HG02938 (cell line): Measurements from ENCODE around the gene RTP4.

Experiments used
- ATAC-seq: cut with Tn5 transposase; IDR thresholded peaks from one replicate; pipeline ENCODE4 v1.9.1; 2021; ENCODE audit warnings: mild to moderate bottlenecking, moderate library complexity; ENCODE audit not compliant: unreplicated experiment

RTP4 gene, protein sequence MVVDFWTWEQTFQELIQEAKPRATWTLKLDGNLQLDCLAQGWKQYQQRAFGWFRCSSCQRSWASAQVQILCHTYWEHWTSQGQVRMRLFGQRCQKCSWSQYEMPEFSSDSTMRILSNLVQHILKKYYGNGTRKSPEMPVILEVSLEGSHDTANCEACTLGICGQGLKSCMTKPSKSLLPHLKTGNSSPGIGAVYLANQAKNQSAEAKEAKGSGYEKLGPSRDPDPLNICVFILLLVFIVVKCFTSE

DNA sequence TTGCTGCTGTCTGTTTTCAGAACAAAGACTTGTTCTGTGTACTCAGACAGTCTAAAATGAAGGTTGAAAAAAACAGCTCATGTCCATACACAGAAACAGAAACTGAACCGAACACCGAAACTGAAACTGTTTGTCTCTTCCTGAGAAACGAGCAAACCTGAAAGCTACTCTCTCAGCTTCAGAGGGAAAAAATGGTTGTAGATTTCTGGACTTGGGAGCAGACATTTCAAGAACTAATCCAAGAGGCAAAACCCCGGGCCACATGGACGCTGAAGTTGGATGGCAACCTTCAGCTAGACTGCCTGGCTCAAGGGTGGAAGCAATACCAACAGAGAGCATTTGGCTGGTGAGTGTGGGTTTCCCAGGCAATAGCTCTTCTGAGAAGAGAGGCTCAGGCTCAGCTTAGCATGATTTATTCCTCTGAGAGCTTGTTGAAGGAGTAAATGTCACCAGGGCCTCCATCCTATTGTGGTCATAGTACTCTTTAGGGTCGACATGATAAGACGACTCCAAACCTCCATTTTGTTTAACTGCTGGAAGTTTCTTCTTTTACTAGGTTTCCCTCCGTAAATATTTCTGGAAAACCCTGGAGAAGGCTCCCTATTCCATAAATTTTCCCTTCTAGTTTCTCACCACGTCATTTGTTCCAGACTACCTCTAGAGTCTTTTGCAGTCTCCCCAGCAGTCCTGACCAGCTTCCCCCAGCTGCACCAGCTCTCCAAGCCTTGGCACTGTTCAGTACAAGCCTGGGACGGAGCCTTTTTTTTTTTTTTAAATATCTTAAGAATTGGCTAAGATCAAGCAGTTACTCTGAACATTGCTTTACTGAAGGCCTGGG is at the start of gene RTP4:
Gene RTP4, plus strand, starts transcription at position 135 of the 838 bp plus-strand sequence. Its CDS starts 57 bp downstream, at position 192.
- ATAC-seq, result peak; percentile 94

DNA sequence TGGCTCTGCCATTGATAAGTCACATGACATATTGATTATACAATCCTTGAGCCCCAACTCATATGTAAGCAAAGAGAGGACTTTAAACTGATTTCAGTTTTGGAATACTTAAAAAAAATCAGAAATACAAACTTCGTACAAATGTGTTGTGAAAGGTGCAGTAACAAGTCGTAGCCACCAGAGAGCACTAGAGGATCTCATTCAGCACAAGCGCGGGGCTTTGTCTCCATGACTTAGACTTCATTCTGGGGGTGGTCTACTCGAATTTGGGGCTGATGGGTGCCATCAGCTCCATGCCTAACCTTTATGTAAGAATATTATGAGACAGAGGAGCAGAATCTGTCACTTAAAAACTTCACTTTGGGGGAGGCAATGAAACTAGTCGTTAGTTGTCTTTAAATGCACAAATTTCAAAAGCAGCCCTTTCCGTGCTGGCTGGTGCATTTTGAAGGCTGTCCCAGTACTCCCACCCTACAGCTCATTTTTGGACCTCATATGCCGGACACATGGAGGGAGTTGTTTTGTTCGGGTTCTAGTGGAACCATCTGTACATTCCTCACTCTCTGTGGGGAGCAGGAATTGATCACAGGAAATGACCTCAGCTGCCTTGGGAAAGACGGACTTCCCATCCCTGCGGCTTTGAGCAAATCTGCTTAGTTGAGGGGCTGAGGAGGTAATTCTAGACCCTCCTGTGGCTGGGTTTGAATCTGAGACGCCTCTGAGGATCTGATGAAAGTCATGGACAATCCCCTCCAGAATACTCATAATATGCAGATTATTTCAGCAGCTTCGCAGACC is 49.2 kb upstream of the RTP4 start:
- no peak for ATAC-seq

DNA sequence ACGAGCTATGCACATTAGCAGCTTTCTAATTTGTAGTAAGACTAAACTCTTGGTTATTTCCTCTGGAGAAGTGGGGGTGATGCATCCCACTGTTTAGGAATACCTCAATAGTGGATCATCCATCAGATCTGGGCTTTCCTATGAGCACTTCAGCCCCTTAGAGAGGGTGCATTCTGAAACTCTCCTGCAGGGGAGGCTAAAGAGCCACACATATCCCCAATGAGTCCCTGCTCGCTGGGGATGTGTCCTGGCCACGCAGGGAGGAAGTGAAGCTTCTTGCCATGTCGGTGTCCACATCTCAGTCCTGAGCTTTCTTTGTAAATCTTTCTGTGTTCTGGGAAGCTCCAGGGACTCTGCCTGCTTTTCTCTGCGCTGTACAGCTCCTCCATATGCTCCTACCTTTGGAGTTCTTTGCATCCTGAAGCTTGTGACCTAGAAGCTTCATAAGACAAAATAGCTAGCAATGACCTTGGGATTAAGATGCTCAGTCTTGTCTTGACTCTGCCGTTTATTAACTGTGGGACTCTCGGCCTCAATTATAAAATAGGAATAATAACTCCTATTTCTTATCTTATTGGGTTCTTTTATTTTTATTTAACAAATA is 48.4 kb upstream of the RTP4 start:
- no peak for ATAC-seq

DNA sequence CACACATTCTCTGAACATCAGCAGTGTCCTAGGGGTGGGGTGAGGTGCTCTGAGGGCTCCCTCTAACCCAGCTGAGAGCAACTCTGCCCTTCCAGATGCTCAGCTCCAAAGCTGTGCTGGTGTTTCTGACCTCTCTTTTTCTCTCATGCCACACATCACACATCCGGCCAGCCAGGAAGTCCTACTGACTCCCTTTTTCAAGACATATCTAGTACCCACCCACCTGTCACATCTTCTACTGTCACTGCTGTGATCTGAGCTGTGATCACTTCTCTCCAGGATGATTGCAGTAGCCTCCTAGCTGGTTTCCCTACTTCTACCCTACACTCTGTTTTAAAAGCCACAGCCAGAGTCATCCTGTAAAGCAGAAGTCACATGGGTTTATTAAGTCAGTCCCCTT is 46.4 kb upstream of the RTP4 start:
- no peak for ATAC-seq

DNA sequence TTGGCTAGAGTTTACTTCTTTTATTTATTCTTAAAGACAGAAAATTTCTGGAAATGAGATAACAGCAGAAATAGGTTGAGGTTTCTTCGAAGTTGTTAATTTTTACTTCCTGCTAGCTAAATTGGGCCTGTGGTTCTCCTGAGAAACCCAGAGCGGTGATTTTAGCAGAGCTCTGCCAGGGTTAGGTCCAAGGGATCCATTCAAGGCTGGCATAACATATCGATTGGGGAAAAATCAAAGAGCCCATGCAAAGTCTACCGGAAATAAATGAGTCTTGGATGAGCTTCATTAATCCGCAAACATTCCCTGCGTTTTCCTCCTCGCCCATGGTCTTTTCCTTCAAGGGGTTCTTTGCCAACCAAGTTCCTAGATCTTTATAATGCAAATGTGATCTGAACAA is 45.9 kb upstream of the RTP4 start:
- no peak for ATAC-seq

DNA sequence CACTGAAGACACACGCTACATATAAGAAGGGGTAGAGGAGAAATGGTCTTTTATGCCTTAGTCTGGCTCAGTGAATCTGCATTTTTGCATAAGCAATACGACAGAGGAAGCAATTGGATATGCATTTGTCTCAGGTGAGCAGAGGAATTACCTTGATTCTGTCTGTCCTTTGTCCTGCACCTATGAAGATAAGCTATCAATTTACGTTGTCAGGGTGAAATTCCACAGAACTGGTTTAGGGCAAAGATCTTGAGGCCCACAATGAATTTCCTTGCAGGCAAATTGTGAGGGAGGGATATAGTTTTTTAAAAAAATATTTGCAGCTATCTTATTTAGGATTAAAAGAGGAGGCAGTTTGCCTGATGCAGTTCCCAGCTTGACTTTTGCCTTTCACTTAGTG is 45.1 kb upstream of the RTP4 start:
- no peak for ATAC-seq

DNA sequence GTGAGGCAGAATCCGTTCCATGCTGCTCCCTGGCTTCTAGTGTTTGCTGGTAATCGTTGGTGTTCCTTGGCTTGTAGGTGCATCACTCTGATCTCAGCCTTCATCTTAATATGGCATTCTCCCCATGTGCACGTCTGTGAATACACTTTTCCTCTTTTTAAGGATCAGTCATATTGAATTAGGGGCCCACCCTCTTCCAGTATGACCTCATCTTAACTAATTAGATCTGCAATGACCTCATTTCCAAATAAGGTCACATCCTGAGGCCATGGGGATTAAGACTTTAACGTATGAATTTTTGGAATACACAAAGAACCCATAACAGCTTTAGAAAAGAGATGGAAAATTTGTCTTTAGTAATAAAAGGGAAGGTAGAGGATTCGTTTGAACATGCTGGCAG is 42.6 kb upstream of the RTP4 start:
- ATAC-seq, result no peak

DNA sequence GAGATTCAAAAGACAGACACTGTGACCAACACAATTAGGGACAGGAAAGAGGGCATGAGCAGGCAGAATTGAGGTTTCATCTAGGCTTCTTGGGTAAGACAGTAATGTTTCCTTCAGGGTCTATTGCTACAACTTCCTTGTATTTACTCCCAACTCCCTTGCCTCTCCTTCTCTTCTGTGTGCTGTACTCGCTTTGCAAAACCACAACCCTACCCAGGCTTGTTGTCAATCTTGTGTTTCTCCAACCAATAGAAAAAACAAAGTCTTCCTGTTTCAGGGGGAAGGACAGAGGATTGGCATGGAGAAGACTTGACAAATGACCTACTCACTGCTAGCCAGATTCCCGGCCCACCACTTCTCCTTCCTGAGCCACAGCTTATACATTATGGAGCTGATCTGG is 40.3 kb upstream of the RTP4 start:
- ATAC-seq, result no peak

DNA sequence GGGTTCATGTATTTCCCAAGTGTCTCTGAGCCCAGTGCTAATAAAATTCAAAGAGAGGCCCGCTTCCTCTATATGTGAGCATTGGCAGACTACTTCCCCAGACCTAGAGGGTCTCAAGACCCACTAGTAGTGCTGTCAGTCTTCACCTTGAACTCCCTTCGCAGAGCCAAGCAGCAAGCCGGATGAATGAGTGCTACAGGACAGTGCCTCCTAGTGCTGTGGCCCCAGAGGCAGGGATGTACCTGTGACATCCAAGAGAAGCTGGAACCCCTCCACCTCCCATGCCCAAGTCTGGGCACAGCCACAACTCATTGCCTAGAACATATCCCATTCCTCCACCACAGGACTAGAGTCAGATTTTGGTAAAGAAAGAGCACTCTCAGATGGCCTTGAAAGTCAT is 39.5 kb upstream of the RTP4 start:
- ATAC-seq, result no peak

DNA sequence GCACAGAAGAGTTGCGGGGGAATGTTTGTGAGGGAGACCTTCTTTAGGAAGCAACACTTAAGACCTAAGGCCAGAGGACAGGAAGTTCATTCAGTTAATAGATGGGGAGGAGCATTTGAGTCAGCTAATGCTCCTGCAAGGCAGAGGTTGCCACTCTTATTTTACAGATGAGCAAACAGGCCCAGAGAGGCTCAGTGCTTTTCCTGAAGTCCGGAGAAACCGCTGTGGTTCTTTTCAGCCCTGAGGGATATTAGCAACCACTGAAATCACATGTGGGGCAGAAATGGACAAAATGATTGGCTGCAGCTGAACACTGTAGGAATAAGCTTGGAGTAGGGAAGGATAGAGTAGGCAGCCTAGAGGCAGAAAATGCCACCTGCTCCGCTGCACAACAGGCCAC is 33.3 kb upstream of the RTP4 start:
- ATAC-seq, result no peak

DNA sequence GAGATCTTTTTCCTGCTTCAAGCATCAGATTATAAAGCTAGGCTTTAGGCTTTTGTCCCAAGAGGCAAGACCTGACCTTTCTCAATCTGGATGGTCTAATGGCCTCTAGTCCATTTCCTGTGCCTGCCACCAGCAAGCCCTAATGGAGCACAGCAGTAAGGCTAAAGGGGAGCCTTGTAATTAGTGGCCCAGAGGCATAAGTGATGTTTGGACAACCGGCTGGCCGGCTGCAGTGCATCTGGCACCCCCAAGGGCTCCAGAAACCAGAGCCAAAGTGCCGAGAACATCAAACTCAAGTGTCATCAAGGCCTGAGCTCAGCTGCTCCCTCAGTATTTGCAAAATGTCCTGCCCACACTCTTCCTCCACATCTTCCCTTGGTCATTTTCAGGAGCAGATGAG is 31.9 kb upstream of the RTP4 start:
- no peak for ATAC-seq

DNA sequence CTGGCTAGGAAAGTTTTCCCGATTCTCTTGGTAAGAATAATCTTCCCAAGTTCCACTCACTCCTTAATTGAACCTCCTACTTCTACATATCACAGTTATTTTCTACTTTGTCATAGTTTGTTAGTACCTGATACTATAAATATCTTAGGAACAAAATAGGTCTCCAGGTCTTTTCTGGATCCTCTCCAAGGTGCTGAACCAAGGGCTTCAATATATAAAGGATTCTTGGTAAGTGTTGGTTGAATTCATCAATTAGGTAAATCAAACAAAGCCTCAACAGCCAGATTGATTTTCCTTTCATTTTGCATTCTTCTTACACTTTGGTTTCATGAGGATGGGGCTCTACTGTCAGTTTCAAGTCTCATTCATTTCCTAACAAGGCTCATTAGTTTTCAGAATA is 27.6 kb upstream of the RTP4 start:
- no peak for ATAC-seq

DNA sequence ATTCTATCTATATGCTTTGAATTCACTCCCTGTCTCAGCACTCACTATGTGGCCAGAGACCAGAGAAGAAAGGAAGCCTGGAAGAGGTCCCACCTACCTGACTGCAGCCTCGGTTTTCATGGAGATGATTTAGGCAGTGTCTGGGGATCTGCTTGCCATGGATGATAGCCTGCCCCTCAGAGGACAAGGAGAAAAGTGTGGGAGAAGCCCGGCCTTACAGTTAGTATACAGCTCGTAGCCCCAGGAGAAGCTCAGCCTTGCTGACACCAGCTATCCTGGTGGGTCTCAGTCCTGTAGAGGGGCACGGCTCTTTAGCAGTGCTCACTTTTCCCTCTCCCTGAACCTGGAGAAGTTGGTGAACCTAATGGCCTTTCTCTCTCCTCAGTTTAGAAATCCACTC is 25.9 kb upstream of the RTP4 start:
- ATAC-seq, result no peak

DNA sequence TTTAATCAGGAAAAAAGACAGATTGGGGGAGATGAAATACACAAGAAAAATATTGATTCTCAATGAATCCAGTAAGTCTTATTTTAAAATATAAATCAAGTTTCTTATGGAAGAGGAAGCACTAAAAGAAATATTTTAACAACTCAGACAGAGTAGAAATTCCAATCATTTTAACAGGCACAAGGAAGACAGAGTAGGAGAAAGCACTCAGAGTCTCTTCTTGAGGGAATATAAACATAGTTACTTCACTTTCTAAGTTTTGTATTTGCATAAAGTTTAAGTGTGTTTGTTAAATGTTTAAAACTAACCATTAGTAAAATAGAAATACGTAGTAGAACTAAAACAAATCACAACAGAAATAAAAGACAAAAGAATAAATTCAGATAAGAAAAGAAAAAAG is 24.5 kb upstream of the RTP4 start:
- ATAC-seq, result no peak

DNA sequence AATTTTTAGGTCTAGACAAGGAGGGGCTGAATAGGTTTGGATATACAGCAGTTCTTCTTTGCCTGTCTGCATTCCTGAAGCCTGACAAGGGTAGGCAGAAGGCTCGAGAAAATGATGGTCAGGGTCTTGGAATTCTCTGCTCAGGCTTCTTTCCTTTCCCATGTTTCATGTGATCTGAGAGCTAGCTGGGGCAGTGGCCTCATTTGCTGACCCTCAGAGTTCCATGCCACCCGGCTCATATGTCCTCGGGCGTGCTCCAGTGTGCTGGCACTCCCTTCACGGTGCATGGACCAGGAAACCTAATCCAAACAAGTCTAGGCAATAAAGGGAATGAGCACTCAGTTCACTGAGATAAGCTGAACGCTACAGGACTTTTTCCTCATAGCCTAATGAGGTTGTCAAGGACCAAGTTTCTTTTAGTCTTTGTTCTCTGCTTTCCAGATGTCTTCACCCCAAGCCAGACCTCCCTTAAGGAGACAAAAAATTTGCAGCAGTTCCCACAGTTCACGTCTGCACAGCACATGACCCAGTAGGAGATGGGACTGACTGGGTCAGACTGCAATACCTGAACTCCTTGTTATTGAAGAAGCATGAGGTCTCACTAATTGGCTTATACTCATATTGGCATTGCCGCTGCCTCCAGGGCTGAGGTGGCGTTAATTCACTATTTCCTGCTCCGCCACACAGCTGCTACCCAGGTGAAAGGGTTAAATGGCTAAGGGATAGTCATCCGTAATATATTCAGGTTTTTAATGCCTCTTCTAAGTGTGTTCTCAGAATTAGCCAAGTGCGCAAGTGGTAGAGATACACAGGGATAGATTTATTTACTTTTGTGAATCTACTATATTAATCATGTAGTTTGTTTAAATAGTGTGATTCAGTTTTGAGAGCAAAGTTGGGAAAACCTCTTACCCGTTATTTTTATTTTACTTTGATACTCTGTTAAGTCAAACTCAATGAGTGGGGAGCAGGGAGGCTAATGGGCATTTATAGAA is 15.3 kb upstream of the RTP4 start:
- ATAC-seq, result no peak

DNA sequence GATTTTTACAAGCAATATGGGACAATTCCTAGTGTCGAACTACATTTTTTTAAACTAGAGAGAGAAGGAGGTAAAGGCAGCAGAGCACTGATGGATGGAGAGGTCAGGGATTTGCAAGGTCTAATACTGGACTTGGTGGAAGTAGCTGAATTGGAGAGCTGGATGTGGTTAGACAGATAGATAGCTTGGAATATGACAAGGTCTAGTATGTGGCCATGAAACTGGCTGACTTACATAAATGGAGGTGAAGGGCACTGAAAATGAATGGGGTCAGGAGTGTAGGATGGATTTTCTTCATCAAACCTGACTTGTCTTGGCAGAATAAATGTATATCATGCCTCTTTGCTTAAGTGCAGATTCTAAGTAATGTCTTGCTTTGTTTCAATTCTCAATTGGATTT is 10.1 kb upstream of the RTP4 start:
- no peak for ATAC-seq

DNA sequence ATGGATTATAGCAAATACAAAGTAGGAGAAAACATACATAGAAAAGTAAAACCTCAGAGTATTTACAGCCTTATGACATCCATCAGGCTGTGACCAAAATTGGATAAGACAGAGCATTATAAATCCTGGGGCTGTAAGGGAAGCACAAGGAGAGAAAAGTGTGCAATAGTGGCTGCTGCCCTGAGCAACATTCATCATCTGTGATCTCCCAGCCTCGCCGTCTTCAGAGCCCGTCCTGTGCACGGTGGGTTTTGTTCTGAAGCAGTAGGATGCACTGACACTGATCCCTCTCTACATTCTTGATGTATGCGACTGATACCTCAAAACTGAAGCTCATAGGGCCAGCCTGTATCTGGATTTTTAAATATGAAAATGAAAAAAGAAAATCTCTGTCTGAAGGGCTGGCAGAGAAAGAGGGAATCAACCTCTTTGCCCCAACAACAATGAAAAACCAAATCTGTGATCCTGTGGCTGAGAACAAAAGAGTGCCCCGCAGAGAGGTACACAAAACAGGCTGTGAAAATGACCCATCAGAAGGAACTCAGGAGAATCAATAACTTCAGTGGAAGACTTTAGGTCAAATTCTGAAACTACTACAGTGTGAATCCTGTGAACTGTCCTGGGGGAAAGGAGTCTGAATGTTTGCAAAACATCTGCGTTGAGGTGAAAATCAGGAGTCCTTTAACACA is 8.2 kb upstream of the RTP4 start:
- no peak for ATAC-seq

DNA sequence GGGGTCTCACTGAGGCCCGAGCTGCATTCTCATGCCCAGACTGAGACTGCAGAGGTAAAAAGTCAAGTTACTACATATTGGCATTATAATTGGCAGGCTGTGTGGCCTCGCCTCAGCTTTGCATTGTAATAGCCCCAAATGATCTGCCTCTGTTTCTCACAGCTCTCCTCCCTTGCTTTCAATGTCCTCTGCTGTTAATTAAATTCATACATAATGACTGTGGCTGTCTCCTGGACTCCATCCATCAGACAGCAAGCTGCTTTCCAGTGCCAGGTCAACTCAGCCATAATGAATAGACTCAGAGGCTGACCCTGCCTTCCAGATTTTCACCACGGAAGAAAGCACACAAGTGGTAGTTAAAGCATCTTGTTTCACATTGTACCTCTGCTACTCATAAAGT is 7.6 kb upstream of the RTP4 start:
- ATAC-seq, result no peak

DNA sequence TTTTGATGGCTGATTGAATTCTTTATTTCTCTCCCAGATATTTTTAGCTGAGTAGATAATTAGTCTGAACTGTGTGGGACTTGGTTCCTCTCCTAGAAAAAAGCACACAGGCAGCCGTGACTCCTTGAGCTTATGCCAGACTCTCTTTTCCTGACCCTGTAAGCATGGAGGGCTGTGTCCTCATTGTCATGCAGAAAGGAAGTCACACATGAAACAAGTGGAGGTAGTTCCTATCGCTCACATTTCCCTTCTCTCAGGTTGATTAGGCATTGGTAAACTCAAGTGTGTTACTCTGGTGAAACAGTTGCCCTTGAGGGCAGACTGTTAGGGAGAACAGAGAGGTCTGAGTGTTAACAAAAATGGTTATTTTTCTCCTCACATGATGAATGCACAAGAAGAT is 6.3 kb upstream of the RTP4 start:
- ATAC-seq, result no peak
